GM12874 (cell line): ENCODE data around the gene PRPSAP2.

Source experiments
- TF ChIP-seq, protein P1 (sequence below): IDR thresholded peaks from 2 replicates; pipeline ENCODE4 v1.5.1; 2011; ENCODE audit warnings: low read depth, mild to moderate bottlenecking, control low read depth, low read length, moderate library complexity; ENCODE audit not compliant: insufficient read depth

Gene PRPSAP2

DNA sequence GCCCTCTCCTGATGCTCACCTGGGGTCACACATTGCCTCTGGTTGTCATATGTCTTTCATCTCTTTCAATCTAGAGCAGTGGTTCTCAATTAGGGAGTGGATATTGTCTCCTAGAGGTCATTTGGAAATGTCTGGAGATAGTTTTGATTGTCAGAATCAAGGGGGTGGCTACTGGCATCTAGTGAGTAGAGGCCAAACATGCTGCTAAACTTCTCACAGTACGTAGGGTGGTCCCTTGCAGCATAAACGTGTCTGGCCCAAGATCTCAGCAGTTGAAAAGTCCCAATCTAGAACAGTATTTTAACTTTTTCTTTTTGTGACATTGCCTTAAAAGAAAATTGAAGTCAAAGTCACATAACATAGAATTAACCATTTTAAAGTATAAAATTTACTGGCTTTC is 63.6 kb downstream of the PRPSAP2 start:
- TF ChIP-seq, protein P1, sequence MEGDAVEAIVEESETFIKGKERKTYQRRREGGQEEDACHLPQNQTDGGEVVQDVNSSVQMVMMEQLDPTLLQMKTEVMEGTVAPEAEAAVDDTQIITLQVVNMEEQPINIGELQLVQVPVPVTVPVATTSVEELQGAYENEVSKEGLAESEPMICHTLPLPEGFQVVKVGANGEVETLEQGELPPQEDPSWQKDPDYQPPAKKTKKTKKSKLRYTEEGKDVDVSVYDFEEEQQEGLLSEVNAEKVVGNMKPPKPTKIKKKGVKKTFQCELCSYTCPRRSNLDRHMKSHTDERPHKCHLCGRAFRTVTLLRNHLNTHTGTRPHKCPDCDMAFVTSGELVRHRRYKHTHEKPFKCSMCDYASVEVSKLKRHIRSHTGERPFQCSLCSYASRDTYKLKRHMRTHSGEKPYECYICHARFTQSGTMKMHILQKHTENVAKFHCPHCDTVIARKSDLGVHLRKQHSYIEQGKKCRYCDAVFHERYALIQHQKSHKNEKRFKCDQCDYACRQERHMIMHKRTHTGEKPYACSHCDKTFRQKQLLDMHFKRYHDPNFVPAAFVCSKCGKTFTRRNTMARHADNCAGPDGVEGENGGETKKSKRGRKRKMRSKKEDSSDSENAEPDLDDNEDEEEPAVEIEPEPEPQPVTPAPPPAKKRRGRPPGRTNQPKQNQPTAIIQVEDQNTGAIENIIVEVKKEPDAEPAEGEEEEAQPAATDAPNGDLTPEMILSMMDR: no peak

DNA sequence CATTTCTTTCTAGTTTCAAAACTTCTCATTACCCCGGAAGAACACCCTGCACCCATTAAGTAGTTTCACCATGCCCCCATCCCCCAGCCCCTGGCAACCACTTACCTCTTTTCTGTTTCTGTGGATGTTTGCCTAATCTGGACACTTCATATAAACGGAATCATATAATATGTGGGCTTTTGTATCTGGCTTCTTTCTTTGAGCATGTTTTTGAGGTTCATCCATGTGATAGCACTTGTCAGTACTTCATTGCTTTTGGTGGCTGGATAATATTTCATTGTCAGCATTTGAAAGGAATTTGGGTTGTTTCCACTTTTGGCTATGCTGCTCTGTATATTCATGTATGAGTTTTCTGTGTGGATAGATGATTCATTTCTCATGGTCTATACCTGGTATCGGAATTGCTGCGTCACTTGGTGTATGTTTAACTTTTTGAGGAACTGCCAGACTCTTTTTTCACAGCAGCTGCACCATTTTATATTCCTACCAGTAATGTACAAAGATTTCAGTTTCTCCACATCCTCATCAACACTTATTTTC is 64.1 kb downstream of the PRPSAP2 start:
- TF ChIP-seq, protein P1: no peak

DNA sequence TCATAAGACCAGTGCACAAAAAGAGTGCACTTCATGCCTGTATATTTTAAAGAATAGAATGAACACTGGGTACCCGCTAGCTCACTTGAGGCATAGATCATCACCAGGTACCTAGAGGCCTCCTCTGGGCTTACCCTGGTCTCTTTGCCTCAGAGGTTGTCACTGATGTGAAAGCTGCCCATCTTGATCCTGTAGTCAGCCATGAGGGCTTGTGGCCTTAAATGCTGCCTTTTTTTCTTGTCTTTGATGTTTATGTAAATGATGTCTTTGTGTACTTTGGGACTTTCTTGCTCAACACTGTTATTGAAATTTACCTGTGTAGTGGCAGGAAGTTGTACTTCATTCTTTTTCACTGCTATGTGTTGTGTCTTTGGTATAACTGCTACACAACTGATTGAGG is 67.3 kb downstream of the PRPSAP2 start:
- TF ChIP-seq, protein P1: no peak

DNA sequence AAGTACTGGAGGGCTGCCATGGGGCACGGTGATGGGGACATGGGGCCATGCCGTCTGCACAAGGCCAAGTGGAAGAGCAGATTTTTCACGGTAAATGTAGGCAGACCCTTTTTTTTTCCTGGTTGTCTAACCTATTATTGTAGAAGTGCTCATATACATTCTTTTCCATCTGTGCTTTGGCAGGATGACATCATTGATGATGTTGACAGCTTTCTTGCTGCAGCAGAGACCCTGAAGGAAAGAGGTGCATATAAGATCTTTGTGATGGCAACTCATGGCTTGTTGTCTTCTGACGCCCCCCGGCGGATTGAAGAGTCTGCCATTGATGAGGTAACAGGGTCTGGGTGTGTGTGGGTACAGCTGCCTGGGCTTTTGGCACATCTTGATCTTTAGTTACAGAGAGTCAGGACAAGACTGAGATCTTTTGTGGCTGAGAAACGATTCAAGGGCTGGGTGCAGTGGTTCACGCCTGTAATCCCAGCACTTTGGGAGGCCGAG is 70.7 kb downstream of the PRPSAP2 start:
- TF ChIP-seq, protein P1: no peak

DNA sequence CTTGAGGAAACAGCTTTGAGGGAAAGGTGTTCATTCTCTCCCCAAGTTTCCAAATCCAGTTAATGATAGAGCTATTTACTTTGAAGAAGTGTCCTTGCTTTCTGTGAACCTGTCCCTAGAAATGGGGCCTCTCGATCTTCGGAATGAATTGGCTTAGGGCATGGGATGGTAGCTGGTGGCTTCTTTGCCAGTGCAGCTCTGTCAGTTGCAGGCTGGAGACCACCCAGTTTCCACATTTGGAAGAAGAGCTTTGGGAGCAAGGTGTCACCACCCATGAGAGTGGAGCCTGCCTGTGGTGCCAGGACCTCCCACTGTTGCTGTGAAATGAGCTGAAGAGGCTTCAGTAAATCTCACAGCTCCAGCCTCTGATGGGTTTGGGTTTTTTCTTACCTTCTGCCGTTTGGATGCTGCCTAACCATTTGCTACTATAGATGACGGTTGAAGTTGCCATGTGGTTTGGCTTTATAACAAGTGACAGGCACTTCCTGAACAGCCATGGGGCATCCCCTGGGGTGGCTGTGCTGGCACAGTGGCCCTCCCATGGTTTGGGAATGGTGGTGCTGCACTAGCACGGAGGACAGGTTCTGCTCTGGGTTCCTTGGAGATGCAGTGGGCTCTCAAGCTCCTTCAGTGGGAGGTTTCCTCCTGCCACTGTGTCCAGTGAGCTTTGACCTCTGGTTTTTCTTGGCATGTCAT is 74.6 kb downstream of the PRPSAP2 start:
- TF ChIP-seq, protein P1: no peak

DNA sequence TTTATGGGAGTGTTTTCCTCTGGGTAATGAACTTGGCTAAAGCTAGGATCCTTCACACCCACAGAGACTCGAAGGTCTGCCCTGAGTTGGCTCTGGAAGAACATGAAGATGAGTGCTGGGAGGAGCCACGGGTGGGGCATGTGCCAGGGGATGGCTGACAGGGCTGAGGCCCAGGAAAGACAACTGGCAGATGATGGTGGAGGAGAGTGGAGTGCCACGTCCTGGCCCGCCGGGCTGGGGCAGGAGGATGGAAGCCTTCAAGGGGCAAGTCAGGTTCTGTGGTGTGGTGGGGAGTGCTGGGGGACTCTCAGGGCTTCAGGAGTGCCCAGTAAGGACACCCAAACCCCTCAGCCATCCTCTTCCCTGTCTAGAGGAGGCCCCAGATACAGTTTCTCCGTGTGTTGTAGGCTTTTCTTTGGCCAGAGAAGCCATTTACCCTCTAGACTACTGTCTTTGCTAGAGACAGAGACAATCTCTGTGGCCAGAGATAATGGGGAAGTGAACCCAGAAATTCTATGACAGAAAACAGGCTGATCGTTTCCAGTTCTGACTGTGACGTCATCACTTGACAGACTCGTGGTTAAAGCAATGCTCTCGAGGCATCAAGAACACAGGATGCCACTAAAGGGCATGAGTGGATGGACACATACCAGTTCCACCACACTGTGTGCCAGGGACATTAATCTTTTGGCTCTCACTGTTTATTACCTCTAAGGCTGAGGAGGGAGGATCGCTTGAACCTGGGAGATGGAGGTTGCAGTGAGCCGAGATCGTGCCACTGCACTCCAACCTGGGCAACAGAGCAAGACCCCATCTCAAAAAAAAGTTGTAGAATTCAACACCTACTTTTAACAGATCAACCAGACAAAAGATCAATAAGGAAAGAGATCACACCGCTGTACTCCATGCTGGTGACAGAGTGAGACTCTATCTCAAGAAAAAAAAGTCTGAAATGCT is 75.4 kb downstream of the PRPSAP2 start:
- TF ChIP-seq, protein P1: no peak
